ENCODE results near the gene YIPF1.
"Not testable (repeated sequence)": the region's sequence is repeated elsewhere in the genome, so short reads cannot be mapped to it uniquely, and the experiment has no call there.

Gene YIPF1

DNA sequence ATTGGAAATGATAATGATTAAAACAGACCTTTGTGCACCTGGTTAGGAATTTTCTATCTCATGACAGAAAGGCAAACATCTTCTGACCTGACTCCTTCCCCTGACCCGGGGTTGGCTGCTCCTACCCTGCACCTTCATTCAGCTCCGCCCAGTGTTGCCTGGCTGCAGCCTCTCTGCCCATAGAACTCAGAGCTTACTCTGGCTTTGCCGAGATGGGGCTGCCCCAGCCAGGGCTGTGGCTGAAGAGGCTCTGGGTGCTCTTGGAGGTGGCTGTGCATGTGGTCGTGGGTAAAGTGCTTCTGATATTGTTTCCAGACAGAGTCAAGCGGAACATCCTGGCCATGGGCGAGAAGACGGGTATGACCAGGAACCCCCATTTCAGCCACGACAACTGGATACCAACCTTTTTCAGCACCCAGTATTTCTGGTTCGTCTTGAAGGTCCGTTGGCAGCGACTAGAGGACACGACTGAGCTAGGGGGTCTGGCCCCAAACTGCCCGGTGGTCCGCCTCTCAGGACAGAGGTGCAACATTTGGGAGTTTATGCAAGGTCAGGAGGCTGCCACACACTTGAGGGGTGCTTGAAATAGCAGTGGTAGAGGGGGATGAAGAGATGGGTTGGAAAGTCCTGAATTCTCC, 4.5 kb upstream of the YIPF1 start, which contains the start of gene DIO1:
TSS of gene DIO1 (plus strand) at position 189 of the 638 bp plus-strand sequence. CDS start at position 213, 24 bp downstream.
- DNase-seq = no peak

DNA sequence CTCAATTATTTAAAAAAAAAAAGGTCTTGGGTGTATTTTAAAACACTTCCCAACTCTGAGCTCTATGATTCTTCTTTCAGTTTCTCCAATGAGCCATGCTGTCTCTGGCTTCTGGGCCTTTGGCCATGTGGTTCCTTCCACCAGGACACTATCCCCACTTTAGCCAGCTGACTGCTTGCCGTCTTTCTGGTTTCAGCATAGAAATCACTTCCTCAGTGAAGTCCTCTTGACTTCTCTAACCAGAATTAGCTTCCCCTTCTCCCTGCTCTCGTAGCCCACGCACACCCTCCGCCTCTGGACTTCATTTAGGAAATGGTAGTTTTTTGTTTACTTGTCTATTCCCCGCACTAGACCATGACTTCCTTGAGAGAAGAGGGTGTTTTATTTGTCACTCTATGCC, 3.3 kb upstream of the YIPF1 start:
- no peak for DNase-seq

DNA sequence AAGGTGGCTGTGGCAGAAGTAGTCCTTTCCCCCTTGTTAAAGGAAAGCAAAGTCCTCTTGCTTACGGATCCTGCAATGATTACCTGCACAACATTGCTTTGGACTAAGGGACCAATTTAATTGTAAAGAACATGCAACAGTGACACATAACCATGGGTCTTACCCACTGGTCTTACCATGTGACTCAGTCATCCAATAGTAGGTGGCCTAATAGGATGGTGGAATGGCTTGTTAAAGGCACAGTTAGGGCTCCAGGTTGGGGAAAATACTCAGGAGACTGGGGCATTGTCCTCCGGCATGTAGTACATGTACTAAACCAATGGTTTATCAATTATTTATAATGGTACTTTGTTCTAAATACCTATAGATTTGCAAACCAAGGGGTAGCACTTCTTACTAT, 2.1 kb upstream of the YIPF1 start:
- DNase-seq = no peak

DNA sequence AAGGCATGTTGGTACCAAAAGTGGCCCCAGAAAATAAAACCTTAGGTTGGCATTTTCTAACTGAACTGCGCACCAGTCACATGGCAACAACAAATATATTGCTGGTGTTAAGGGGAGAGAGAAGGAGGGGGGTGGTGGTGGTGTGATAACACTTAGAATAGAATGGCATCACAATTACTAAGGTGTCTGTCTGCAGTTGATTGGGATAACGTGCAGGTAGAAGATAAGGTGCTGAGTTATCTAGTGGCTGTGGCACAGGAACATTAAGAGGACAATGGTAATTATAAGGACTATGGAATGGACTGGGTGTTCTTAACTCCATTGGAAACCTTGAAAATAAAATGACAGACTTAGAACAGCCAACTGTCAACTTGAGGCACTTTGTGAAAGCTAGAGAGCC, 1.4 kb upstream of the YIPF1 start:
- no peak for DNase-seq

DNA sequence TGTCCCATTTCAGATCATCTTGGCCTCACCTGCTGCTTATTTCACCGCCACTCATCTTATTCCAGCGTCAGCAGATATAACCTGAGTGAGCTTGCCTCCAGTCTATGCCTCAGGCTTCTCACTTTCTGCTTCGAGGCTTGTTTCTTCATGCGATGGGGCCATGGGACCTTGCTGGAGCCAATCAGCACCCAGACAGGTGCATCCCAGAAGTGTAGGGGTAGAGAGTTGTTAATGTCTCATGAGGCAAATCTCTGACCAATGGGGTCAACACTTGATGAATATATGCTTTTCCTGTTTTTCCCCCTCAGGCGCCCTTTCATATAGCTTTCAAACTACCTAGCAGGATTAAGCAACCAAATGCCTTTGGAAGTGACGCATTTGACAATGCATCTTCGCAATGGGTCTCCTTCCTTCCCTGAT, 935 bp upstream of the YIPF1 start:
- DNase-seq = no peak

DNA sequence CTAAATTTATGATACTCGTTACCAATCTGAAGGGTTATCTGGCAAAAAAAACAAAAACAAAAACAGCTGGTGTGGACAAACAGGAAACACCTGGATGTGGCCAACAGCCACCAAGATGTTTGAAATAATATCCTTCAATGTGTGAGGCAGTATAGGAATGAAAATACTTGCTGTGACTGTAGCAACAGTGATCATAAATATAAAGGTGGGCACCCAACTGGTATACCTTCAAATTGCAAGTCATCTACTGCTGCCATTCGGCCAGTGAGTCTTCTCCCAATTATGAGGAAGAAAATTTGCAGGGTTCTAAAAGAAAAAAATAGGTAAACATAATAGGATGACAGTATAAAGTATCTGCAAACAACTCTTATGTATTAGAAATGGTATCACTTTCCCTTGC, 916 bp downstream of the YIPF1 start:
- DNase-seq = no peak

DNA sequence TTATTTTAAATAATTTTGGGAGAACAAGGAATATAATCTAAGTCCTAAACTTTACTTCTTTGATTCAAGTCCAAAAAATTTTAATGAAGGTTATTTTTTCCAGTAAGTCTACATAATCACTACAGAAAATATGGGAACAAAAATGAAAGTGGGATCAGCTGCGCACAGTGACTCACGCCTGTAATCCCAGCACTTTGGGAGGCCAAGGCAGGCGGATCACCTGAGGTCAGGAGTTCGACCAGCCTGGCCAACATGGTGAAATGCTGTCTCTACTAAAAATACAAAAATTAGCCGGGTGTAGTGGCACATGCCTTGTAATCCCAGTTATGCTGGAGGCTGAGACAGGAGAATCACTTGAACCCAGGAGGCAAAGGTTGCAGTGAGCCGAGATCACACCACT, 6.0 kb downstream of the YIPF1 start:
- not testable (repeated sequence) for DNase-seq

DNA sequence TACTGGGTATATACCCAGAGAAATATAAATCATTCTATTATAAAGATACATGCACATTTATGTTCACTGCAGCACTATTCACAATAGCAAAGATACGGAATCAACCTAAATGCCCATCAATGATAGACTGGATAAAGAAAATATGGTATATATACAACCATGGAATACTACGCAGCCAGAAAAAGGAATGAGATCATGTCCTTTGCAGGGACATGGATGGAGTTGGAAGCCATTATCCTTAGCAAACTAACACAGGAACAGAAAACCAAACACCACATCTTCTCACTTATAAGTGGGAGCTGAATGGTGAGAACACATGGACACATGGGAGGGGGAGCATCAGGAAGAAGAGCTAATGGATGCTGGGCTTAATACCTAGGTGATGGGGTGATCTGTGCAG, 7.7 kb downstream of the YIPF1 start:
- DNase-seq = not testable (repeated sequence)

DNA sequence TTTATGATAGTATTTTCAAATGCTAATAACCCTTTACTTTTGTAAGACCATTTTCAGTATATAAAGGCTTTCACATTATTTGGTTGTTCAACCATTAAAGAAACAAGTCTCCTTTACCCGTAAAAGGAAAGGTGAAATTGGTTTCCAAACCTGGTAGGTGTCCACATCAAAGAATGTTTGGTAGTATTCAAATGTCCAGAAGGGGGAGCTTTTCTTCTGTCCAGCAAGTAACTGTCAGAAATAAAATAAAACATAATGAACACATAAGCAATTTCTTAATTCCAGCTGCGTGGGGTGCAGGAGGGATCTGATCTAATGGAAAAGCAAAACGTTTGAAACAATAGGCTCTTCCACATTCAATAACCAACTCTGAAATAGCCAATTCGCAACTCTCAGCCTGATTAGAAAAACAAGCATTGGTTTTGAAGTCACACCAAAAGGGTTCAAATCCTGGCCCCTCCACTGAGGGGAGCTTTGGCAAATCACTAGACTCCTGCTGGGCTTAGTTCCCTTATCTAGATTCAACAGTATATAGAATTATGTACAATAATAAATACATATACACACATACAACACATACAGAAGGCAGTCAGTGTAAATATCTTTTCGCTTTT, 11.0 kb downstream of the YIPF1 start:
- DNase-seq = peak; percentile 52 to 67

DNA sequence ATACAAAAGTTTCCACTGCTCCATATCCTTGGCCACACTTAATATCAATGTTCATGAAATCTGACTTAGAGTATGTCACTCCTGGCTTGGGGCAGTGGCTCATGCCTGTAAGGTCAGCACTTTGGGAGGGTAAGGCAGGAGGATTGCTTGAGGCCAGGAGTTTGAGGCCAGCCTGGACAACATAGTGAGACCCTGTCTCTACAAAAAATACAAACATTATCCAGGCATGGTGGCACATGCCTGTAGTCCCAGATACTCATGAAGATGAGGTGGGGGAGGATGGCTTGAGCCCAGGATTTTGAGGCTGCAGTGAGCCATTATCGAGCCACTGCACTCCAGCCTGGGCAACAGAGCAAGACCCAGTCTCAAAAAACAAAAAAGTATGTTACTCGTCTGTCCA, 14.4 kb downstream of the YIPF1 start:
- DNase-seq = not testable (repeated sequence)

DNA sequence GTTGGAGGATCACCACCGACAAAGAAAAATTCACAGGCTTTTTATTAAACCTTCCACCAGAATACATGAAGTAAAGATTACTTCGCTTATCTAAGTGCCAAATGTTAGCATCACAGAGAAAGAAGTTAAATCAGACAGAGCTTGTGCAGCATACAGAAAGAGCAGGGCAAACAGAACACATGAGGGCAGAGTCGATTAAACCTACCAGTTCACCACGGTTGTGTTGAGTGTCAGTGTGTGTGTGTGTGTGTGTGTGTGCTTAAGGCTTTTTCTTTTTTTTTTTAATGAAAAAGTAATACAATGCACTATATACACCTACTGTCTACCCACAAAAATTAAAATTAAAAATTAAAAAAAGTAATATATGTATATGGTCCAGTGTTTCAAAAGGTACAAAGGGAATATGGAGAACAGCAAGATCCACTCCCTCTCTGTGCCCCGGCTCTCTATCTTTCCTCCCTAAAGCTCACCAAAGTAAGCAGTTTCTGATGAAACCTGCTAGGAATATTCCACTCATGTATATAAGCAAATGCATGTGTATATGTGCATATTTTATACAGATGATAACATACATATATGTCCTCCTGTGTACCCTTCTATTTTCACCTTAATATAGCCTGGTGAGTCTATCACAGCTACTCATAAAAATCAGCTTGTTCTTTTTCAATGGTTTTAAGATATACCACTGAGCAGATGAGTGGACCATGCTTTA, 17.7 kb downstream of the YIPF1 start:
- DNase-seq = no peak

DNA sequence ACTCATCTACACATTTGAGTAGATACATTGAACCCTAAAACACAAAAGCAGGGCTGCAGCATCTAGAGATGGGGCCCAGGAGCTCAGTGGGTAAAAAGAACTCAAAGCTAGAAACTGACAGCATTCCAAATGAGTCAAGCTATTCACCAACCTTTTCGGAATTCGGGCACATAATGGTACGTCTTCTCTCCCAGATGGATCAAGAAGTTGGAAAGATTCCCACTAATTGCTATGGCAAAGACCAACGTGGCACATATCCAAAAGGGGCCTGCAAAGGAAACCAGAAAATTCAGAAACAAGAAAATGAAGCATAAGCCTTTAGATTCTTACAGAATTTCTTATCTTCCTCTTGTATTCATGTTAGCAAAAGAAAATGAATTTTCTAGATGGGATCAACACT, 18.4 kb downstream of the YIPF1 start:
- DNase-seq = no peak

DNA sequence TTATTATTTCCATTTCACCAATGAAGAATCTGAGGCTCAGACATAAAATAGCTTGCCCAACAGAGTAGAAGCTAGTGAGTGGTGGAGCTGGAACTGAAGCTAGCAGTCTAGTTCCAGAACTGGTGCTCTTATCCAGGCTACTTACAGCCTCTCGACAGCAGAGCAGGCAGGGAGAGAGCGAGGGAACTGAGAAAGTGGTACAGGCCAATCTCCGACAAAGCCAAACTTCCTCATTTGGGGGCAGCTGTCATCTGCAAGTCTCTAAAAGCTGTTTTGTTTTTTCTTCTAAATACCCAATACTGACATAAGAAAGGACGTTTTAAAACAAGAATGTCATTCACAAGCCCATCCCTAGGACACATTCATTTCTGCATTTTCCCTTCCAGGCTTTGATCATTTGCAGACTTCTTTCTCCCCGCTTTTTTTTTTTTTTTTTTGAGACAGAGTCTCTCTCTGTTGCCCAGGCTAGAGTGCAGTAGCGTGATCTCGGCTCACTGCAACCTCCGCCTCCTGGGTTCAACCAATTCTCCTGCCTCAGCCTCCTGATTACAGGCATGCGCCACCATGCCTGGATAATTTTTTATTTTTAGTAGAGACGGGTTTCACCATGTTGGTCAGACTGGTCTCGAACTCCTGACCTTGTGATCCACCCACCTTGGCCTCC, 20.0 kb downstream of the YIPF1 start:
- no peak for DNase-seq

DNA sequence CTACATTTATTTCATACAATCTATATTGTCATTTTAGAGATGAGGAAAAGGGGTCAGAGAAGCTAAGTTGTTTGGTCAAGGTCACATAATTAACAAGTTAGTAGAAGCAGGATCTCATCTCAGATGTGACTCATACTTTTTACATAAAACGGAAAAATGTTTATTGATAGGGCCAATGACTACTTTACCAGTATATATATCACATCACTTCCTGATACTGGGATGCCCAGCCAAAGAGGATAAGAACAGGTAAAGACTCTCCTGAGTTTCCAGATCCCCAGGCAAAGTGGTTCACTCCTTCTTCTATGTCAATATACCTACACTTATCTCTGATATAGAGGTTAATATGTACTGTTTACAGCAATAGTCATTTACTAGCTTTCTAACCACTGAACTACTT, 21.0 kb downstream of the YIPF1 start:
- no peak for DNase-seq

DNA sequence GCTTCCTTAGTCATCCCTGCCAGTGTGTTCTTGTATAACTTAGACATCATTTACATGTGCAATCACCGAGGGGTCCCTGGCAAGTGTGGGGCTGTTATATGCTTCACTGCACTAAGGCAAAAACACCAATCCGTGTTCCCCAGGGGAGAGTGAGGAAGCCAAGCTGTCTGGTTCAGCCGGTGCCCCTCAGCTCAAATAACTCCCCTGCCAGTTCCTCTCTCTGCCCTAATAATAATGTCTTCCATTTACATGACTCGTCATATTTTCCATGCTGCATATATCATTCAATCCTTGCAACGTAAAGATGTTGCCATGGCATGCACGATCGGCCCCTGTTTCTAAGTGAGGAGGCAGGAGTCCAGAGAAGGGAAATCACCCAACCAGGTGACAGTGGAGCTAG, 27.1 kb downstream of the YIPF1 start:
- DNase-seq = no peak

DNA sequence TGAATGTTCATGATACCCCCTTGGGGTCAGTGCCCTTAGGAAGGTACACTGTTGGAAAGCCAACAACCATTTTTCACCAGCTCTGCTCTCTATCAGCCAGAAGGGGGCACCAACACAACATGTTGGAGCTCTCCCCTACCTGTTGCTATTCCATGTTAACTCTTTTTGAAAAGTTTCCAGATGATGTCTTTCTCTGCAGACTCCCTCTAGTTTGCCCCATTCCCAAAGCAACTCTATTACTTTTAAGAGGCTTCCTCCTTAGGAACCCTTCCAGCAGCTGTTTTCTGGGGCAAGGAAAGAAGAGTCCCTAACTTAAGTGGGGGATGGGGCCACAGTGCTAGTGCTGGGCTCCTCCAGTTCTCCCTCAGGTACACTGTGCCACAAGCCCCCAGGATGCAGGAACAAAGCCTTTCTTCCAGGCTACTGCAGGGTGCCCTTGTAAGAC, 28.6 kb downstream of the YIPF1 start:
- DNase-seq = peak; percentile 52 to 71

DNA sequence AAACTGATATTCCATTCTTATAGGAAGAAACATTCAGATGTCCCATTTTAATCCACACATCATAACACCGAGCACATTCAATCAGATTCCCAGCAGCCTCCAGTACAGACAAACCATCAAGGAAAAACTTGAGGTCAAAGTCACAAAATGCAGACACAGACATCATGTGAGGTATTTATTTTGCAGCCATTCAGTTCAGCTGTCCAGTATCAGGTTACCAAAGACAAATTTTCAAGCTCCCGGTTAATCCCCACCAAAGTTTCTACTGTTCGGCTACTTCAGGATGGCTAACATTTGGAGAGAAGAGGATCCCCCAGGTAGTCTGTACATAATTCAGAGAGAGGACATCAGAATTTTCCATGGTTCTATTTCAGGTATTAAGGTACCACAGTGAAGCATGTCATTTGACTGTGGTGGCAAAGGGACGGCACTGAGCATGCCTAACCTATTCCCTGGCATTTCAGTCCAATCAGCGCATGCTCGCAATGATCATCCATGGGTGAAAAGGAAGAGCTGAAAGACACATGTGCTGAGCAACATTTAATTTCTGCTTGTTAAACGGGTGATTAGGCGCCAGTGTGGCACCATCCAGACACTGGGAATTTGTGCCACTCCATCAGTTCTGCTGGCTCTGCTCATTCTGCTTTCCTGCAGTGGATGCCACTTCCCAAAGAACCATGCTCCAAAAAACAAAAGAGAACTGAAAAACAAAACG, 37.9 kb downstream of the YIPF1 start:
- no peak for DNase-seq

DNA sequence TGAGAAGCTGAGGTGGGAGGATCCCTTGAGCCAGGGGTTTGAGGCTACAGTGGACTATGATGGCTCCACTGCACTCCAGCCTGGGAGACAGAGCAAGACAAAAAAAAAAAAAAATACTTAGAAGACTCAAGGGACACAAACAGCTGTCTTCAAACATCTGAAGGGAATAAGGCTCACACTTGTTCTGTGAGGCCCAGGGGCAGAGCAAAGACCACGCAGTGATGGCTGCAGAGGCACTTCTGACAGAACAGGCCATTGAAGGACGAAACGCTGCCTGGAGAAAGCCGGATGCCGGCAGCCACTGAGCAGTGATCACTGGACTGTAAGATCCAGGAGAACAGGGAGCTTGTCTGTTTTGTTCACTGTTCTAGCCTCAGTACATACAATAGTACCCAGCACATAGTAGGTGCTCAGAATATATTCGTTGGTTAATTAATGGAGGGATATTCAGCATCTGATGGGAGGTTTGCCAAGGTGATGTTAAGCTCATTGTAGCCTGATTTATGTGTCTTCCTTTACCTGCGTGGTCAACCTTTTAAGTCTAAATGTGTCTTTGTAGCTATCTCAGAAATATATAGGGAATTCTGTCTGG, 39.4 kb downstream of the YIPF1 start:
- DNase-seq = no peak

DNA sequence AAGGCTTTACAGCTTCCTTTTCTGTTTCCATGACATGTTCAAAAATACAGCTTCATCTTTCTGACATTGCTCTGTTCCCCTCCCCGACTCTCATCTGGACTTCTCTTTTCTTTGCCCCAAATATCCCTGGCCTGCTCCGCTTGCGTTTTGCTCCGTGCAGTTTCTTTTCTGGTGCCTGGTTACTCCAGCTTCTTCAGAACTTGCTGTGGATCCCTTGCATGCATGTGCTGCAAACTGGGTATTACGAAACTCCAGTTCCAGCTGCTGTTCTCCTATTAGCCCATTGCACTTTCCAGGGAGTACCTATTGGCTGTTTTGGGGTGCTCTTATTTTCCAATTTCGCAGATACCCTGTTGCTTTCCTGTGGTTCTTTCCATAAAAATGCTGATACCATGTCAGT, 41.6 kb downstream of the YIPF1 start:
- DNase-seq = no peak

DNA sequence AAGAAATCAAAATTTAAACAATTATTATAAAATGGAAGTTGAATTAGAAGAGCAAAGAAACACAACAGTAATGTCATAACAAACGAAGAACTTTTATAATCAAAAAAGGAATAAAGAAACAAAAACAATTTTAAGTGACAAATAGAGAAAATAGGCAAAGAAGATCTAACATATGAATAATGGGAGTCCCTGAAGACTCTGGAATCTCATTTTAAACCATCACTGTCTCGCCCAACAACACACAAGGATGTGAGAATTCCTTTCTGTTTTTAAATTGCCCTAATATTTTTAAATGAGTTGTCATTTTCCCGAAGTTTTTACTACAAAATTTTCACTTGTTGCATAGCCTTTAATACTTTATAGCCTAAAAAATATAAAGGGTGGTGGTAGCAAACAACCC, 47.2 kb downstream of the YIPF1 start:
- no peak for DNase-seq

DNA sequence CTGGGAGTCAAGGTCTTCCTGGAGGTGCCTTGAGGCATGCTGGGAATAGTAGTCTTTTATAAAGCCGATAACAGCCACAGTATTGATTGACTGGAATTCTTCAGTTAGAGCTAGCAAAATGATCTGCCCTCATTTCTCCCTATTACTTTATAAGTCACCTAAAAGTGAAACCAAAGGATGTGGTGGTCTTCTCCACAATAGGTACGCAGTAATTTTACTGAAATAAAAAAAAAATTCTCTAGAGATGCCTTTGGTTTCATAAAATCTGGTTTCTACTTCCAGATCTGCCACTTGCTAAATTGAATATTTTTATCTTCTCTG, 51.0 kb downstream of the YIPF1 start:
- no peak for DNase-seq

DNA sequence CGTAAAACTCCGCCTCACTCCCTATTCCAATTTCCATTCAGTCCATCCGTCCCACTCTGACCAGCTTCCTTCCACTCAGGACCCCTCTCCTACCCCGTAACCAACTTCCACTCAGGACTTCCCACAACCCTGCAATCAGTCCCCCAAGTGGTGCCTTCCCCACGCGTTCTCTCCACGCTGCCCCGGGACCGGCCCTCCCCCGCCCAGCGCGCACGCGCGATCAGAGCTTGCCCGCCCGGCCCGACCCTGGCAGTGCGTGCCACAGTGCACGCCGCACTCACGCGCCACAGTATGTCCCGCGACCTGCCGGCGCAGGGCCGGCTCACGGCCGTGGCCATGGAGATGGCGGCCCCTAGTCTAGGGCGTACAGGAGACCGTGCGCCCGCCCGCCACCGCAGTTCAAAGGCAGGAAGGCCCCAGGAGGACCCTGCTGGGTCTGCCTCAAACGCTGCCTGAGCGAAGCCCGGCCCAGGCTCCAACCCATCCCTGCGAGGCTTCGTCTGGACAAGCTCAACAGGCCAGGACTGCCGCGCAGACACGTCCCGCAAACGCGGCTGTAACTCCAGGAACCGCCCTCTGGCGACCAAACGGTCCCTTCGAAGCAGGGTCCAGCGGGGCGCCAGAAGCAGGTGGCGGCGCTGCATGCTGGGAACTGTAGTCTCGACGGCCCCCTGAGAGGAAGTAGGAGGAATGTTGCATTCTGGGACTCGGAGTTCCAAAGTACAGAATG, 51.5 kb downstream of the YIPF1 start, which contains the start of gene NDC1:
TSS of gene NDC1 (minus strand) at position 373 of the 730 bp plus-strand sequence. CDS start at position 338, 35 bp downstream.
- peak; percentile 96 to 97 for DNase-seq

Measured in AML-193 (cell line).